K562 (cell line): ENCODE measurements around the gene ADAT3. TPM values are rescaled to one million over a fixed set of nuclear protein-coding genes. Genes with fewer than 3 reads are reported as not detected.

Experiments used
- ARID1B ChIP-seq: fragments of 450-650 bp; IDR thresholded peaks from 2 replicates; pipeline ENCODE4 v1.6.1; 2016; ENCODE audit warnings: antibody characterized with exemption, mild to moderate bottlenecking, inconsistent platforms
- BHLHE40 ChIP-seq: IDR thresholded peaks from 2 replicates; pipeline ENCODE4 v1.6.1; 2011; ENCODE audit warnings: low read length, improper control_type of control experiment
- CBX1 ChIP-seq: sonication (generic); IDR thresholded peaks from 2 replicates; pipeline ENCODE4 v1.6.1; 2016; ENCODE audit warnings: antibody characterized with exemption, low read depth, mild to moderate bottlenecking
- EP300 ChIP-seq: IDR thresholded peaks from 2 replicates; pipeline ENCODE4 v1.6.1; 2012; ENCODE audit warnings: low read length, improper control_type of control experiment
- KDM5B ChIP-seq: fragments of 200-600 bp; sonication (generic); IDR thresholded peaks from 2 replicates; pipeline ENCODE4 v1.6.1; 2012; ENCODE audit warnings: low read depth, mild to moderate bottlenecking, moderate library complexity, low read length, control low read depth, inconsistent platforms; ENCODE audit not compliant: insufficient replicate concordance
- KLF1 ChIP-seq: fragments of 450-650 bp; IDR thresholded peaks from 2 replicates; pipeline ENCODE4 v1.6.1; 2016; ENCODE audit warnings: missing genetic modification characterization, missing compliant biosample characterization
- LCOR ChIP-seq: sonication (generic); formaldehyde crosslinking; IDR thresholded peaks from 2 replicates; pipeline ENCODE4 v1.8.0; 2022; ENCODE audit warnings: mild to moderate bottlenecking, missing genetic modification reagents
- MCM2 ChIP-seq: fragments of 450-650 bp; IDR thresholded peaks from 2 replicates; pipeline ENCODE4 v1.6.1; 2017; ENCODE audit warnings: low read depth, mild to moderate bottlenecking
- MECOM ChIP-seq: fragments of 250-450 bp; sonication (Bioruptor Pico); IDR thresholded peaks from 2 replicates; pipeline ENCODE4 v1.8.0; 2022; ENCODE audit warnings: inconsistent platforms
- MYC ChIP-seq, 2 experiments: fragments of 250-450 bp in 1 of 2; sonication (Bioruptor Pico) in 1 of 2; IDR thresholded peaks; 2 replicates each; pipeline versions ENCODE4 v1.5.1 to v1.6.1; 2012 to 2021; ENCODE audit warnings: low read depth in 2 of 2, borderline replicate concordance in 1 of 2, improper control_type of control experiment in 1 of 2, low read length in 1 of 2, mild to moderate bottlenecking in 1 of 2, moderate library complexity in 1 of 2
- PML ChIP-seq: IDR thresholded peaks from 2 replicates; pipeline ENCODE4 v1.6.1; 2012; ENCODE audit warnings: low read length, inconsistent platforms
- POLR2G ChIP-seq: fragments of 200-400 bp; formaldehyde crosslinking; IDR thresholded peaks from 2 replicates; pipeline ENCODE4 v1.6.1; 2017; ENCODE audit warnings: low read depth, mild to moderate bottlenecking, antibody characterized with exemption, low read length, moderate library complexity
- SAP30 ChIP-seq: fragments of 200-600 bp; sonication (generic); IDR thresholded peaks from 2 replicates; pipeline ENCODE4 v1.6.1; 2012; ENCODE audit warnings: borderline replicate concordance, low read depth, mild to moderate bottlenecking, moderate library complexity, low read length, control low read depth, inconsistent platforms; ENCODE audit not compliant: insufficient read depth, poor library complexity, severe bottlenecking
- SIRT6 ChIP-seq: IDR thresholded peaks from one replicate; pipeline ENCODE4 v1.6.1; 2012; ENCODE audit warnings: low read depth, mild to moderate bottlenecking, control low read depth, inconsistent platforms, low read length, moderate library complexity
- TEAD4 ChIP-seq, 2 experiments: sonication (generic) in 1 of 2; formaldehyde crosslinking in 1 of 2; IDR thresholded peaks; 2 replicates each; pipeline versions ENCODE4 v1.6.1 to v1.8.0; 2012 to 2022; ENCODE audit warnings: borderline replicate concordance in 1 of 2, inconsistent platforms in 1 of 2, low read length in 1 of 2, mild to moderate bottlenecking in 1 of 2, missing genetic modification reagents in 1 of 2
- XRCC4 ChIP-seq: IDR thresholded peaks from one replicate; pipeline ENCODE4 v1.6.1; 2011; ENCODE audit not compliant: insufficient read depth, insufficient read length; ENCODE audit errors: extremely low read depth
- ZKSCAN8 ChIP-seq: fragments of 200-800 bp; sonication (Bioruptor generic); IDR thresholded peaks from 2 replicates; pipeline ENCODE4 v1.6.1; 2016; ENCODE audit warnings: missing genetic modification characterization, missing compliant biosample characterization
- ZNF76 ChIP-seq: fragments of 250-450 bp; sonication (Bioruptor Pico); IDR thresholded peaks from 2 replicates; pipeline ENCODE4 v1.4.0; 2020; ENCODE audit warnings: mild to moderate bottlenecking, moderate library complexity, borderline replicate concordance
- polyA plus RNA-seq, 8 experiments: library from polyadenylated mRNA; depleted of rRNA in 4 of 8; stranded (reverse) in 5 of 8; unstranded in 3 of 8; fragments of >200 nt; fragmentation: Nextera tagmentation in 2 of 8; fragmentation: Illumina TruSeq in 1 of 8; extraction: Ambion mirVana in 2 of 8; extraction: Trizol in 1 of 8; gene quantifications; 2 replicates each; pipeline versions ENCODE4 v1.2.1 to v1.2.3, GENCODE V29; 2011 to 2014; ENCODE audit warnings: inconsistent platforms in 1 of 8, missing spikeins in 1 of 8
- total RNA-seq, 7 experiments: library from RNA; depleted of rRNA in 6 of 7; stranded (reverse); fragments of >200 nt in 6 of 7; fragmentation: Illumina TruSeq in 2 of 7; extraction: Trizol in 2 of 7; gene quantifications; 2 replicates each; pipeline versions ENCODE4 v1.2.1 to v1.2.3, GENCODE V29; 2011 to 2021; ENCODE audit warnings: low replicate concordance in 1 of 7
- TF ChIP-seq, protein P1 (sequence below): sonication (generic); formaldehyde crosslinking; IDR thresholded peaks from 2 replicates; pipeline ENCODE4 v1.8.0; 2022; ENCODE audit warnings: missing genetic modification reagents, mild to moderate bottlenecking, moderate library complexity, borderline replicate concordance
- TF ChIP-seq, protein P2 (sequence below): sonication (generic); formaldehyde crosslinking; IDR thresholded peaks from 2 replicates; pipeline ENCODE4 v1.8.0; 2023; ENCODE audit warnings: mild to moderate bottlenecking, missing genetic modification reagents
- TF ChIP-seq, protein P3 (sequence below): fragments of 250-450 bp; sonication (Bioruptor Pico); IDR thresholded peaks from 2 replicates; pipeline ENCODE4 v1.5.0; 2021

Gene ADAT3
- total and polyA plus RNA-seq, 9 of the 15 experiments (the other 6 are each of a cell fraction or from before 2014, with no cell fraction given): 0.67 to 15.6 (median 7.8) TPM; not detected in 4

DNA sequence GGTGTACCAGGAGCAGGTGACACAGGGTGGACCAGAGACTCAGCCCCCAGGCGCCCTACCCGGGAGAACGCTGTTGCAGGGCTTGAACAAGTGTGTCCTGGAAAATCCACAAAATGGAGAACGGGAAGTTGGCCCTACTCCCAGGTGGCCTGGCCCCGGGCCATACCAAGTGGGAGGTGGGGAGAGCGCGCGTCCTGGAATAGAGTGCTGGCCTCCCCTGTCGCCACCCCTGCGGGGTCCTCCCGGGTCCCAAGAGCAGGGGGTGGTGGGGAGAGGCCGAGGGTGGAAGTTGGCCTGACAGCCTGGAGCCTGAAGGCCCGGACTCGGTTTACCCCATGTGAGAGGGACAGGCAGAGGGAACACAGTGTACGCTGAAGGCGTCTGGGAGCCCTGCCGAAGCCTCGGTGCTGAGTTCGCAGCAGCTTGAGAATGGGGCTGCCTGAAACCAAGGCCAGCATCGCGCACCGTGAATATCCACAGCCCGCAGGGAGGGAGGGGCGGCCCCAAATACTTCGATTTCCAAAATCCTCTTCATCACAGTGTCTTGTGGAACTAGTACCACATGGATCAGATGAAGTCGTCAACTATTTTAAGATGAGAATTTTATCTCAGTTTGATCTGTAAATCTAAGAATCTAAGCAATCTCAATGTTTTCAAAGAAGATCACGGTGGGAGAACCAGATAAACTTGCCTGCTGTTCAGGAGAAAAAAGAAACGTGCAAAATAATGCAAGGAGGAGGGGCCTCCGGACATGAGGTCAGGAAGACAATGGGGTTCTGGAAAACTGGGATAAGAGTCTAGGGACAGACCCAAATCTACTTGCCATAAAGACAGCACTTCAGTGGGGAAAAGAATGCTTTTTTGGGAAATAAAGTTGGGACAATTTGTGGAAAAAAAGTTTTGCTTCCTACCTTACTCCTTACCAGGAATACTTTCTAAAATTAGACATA lies 31.4 kb upstream of the ADAT3 start (continued):
- TF ChIP-seq SAP30 (peak; percentile 26), XRCC4 (no peak), CBX1 (0 out of 2 replicates have a peak, but pooled peaks have one; percentile 28), MECOM (0 out of 2 replicates have a peak, but pooled peaks have one; percentile 16), KDM5B (peak; percentile 13), ARID1B (peak; percentile 28; the same call in 1 of the 2 replicates), SIRT6 (no peak), PML (no peak), LCOR (CRISPR knock-in tag) (0 out of 2 replicates have a peak, but pooled peaks have one; percentile 56), KLF1 (tag) (no peak), EP300 (peak; percentile 3; the same call in 1 of the 2 replicates), ZNF76 (CRISPR knock-in tag) (no peak), TEAD4 (IDR thresholded peaks at IDR 0.05; ENCODE audit: low read length) (peak; percentile 23; the same call in 1 of the 2 replicates), TEAD4 (CRISPR knock-in tag; IDR thresholded peaks at IDR 0.05; ENCODE audit: borderline replicate concordance) (no peak), POLR2G (peak; percentile 59), ZKSCAN8 (CRISPR knock-in tag) (no peak), MCM2 (no peak), MYC (IDR thresholded peaks at IDR 0.05; ENCODE audit: low read depth, low read length) (peak; percentile 60), MYC (CRISPR knock-in tag; IDR thresholded peaks at IDR 0.05; ENCODE audit: borderline replicate concordance, low read depth) (no peak), BHLHE40 (peak; percentile 33; the same call in 1 of the 2 replicates)
- TF ChIP-seq, protein P1, sequence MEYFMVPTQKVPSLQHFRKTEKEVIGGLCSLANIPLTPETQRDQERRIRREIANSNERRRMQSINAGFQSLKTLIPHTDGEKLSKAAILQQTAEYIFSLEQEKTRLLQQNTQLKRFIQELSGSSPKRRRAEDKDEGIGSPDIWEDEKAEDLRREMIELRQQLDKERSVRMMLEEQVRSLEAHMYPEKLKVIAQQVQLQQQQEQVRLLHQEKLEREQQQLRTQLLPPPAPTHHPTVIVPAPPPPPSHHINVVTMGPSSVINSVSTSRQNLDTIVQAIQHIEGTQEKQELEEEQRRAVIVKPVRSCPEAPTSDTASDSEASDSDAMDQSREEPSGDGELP (CRISPR knock-in tag): no peak
- TF ChIP-seq, protein P2, sequence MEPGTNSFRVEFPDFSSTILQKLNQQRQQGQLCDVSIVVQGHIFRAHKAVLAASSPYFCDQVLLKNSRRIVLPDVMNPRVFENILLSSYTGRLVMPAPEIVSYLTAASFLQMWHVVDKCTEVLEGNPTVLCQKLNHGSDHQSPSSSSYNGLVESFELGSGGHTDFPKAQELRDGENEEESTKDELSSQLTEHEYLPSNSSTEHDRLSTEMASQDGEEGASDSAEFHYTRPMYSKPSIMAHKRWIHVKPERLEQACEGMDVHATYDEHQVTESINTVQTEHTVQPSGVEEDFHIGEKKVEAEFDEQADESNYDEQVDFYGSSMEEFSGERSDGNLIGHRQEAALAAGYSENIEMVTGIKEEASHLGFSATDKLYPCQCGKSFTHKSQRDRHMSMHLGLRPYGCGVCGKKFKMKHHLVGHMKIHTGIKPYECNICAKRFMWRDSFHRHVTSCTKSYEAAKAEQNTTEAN (CRISPR knock-in tag): no peak
- TF ChIP-seq, protein P3, sequence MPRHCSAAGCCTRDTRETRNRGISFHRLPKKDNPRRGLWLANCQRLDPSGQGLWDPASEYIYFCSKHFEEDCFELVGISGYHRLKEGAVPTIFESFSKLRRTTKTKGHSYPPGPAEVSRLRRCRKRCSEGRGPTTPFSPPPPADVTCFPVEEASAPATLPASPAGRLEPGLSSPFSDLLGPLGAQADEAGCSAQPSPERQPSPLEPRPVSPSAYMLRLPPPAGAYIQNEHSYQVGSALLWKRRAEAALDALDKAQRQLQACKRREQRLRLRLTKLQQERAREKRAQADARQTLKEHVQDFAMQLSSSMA (CRISPR knock-in tag): no peak
